Liver (tissue), 9 donors: ENCODE results near the gene NFATC1. TPM values are rescaled to one million over a fixed set of nuclear protein-coding genes. Genes with fewer than 3 reads are reported as not detected.

Experiments
- DNase-seq: peaks from one replicate; pipeline ENCODE4 v3.0.0-alpha.2; 2017; ENCODE audit warnings: low spot score
- H3K27ac ChIP-seq, 2 donors: one replicate each; pipeline ENCODE4 v1.7.0; 2013; ENCODE audit warnings: inconsistent platforms in 2 of 2, low read length in 2 of 2, control low read depth in 1 of 2, low read depth in 1 of 2, mild to moderate bottlenecking in 1 of 2
- H3K27me3 ChIP-seq, 4 donors: one replicate each; pipeline versions ENCODE4 v1.6.1 to v1.7.0; 2013; ENCODE audit warnings: low read length in 3 of 4, inconsistent platforms in 1 of 4, mild to moderate bottlenecking in 1 of 4, moderate library complexity in 1 of 4; ENCODE audit not compliant: control insufficient read depth in 4 of 4, insufficient read depth in 4 of 4
- H3K36me3 ChIP-seq, 4 donors: one replicate each; pipeline versions ENCODE4 v1.6.1 to v1.7.0; 2013; ENCODE audit warnings: low read length in 3 of 4, mild to moderate bottlenecking in 3 of 4, low read depth in 1 of 4, moderate library complexity in 1 of 4; ENCODE audit not compliant: control insufficient read depth in 4 of 4, insufficient read depth in 3 of 4
- H3K4me1 ChIP-seq, 4 donors: one replicate each; pipeline versions ENCODE4 v1.6.1 to v1.7.0; 2013; ENCODE audit warnings: low read length in 3 of 4, mild to moderate bottlenecking in 3 of 4, moderate library complexity in 1 of 4; ENCODE audit not compliant: control insufficient read depth in 4 of 4, insufficient read depth in 4 of 4
- H3K4me3 ChIP-seq, 3 donors: one replicate each; pipeline versions ENCODE4 v1.6.1 to v1.7.0; 2013; ENCODE audit warnings: low read length in 3 of 3, control low read depth in 1 of 3, low read depth in 1 of 3, mild to moderate bottlenecking in 1 of 3
- H3K9ac ChIP-seq, 2 donors: one replicate each; pipeline ENCODE4 v1.7.0; 2013; ENCODE audit warnings: low read length in 2 of 2, mild to moderate bottlenecking in 2 of 2, moderate library complexity in 2 of 2, control low read depth in 1 of 2, low read depth in 1 of 2
- H3K9me3 ChIP-seq, 4 donors: one replicate each; pipeline versions ENCODE4 v1.6.1 to v1.7.0; 2013; ENCODE audit warnings: low read length in 3 of 4; ENCODE audit not compliant: control insufficient read depth in 4 of 4
- ATF3 ChIP-seq: IDR thresholded peaks from 2 replicates; pipeline ENCODE4 v1.6.1; 2016; ENCODE audit warnings: antibody characterized with exemption
- EGR1 ChIP-seq, 2 donors: IDR thresholded peaks; 2 replicates each; pipeline ENCODE4 v1.6.1; 2016 to 2018; ENCODE audit warnings: antibody characterized with exemption in 2 of 2, low read depth in 2 of 2
- GABPA ChIP-seq, 2 donors: IDR thresholded peaks in 1 of 2; conservative IDR thresholded peaks in 1 of 2; 2 replicates each; pipeline ENCODE4 v1.6.1; 2016; ENCODE audit warnings: antibody characterized with exemption in 2 of 2, mild to moderate bottlenecking in 1 of 2, moderate library complexity in 1 of 2
- HNF4A ChIP-seq, 2 donors: conservative IDR thresholded peaks; 2 replicates each; pipeline ENCODE4 v1.6.1; 2016; ENCODE audit warnings: antibody characterized with exemption in 2 of 2, mild to moderate bottlenecking in 2 of 2
- HNF4G ChIP-seq: IDR thresholded peaks from 2 replicates; pipeline ENCODE4 v1.6.1; 2016; ENCODE audit warnings: antibody characterized with exemption
- JUND ChIP-seq, 2 donors: IDR thresholded peaks; 2 replicates each; pipeline ENCODE4 v1.6.1; 2016; ENCODE audit warnings: antibody characterized with exemption in 2 of 2
- MAX ChIP-seq: IDR thresholded peaks from 2 replicates; pipeline ENCODE4 v1.6.1; 2016; ENCODE audit warnings: antibody characterized with exemption
- RAD21 ChIP-seq, 2 donors: IDR thresholded peaks; 2 replicates each; pipeline ENCODE4 v1.6.1; 2016; ENCODE audit warnings: antibody characterized with exemption in 2 of 2, mild to moderate bottlenecking in 2 of 2
- REST ChIP-seq: IDR thresholded peaks from 2 replicates; pipeline ENCODE4 v1.6.1; 2016; ENCODE audit warnings: antibody characterized with exemption, mild to moderate bottlenecking
- RXRA ChIP-seq, 2 donors: IDR thresholded peaks; 2 replicates each; pipeline ENCODE4 v1.6.1; 2017 to 2018; ENCODE audit warnings: antibody characterized with exemption in 2 of 2, mild to moderate bottlenecking in 1 of 2
- SP1 ChIP-seq: IDR thresholded peaks from 2 replicates; pipeline ENCODE4 v1.6.1; 2018; ENCODE audit warnings: antibody characterized with exemption, mild to moderate bottlenecking
- ZBTB33 ChIP-seq: IDR thresholded peaks from 2 replicates; pipeline ENCODE4 v1.6.1; 2016; ENCODE audit warnings: antibody characterized with exemption
- WGBS: extraction: QIAGEN DNeasy Blood & Tissue Kit; methylation state at CpG from one replicate; pipeline ENCODE4 v1.1.7; 2013; 5-methylcytosine and 5-hydroxymethylcytosine counted together
- polyA plus RNA-seq, 2 donors: library from polyadenylated mRNA; stranded (reverse) in 1 of 2; unstranded in 1 of 2; fragments of 200-250 nt in 1 of 2; fragments of >200 nt in 1 of 2; fragmentation: Nextera tagmentation in 1 of 2; extraction: Ambion mirVana in 1 of 2; gene quantifications; one replicate each; pipeline versions ENCODE4 v1.2.1 to v1.2.3, GENCODE V29; 2013 to 2015
- total RNA-seq, 2 donors: library from RNA; depleted of rRNA; stranded (reverse); fragments of >200 nt; gene quantifications; one replicate each; pipeline ENCODE4 v1.2.3, GENCODE V29; 2014
- donor health status: healthy.
- donor health status: healthy.
- donor health status: healthy.
- donor health status: healthy.
- donor health status: healthy.

NFATC1 gene
- total and polyA plus RNA-seq, 4 donors, result 0.57 to 2.2 (median 1.3) TPM

- Histone ChIP-seq H3K36me3 (peaks cover 0 to 5% (median 3%) of the 10 kb centered on the region in 4 donors), H3K27me3 (no peaks in the 10 kb centered on the region), H3K4me1 (no peaks in the 10 kb centered on the region), H3K9me3 (no peaks in the 10 kb centered on the region), H3K4me3 (no peak overlapping the region), H3K9ac (no peak overlapping the region), H3K27ac (no peak overlapping the region)
- 91% methylated on average over 19 of the region's 19 CpGs for WGBS
- TF ChIP-seq JUND (IDR thresholded peaks at IDR 0.05) (no peak), GABPA (IDR thresholded peaks at IDR 0.05 in 1 of 2, conservative IDR thresholded peaks at IDR 0.05 in 1 of 2) (no peak), RXRA (IDR thresholded peaks at IDR 0.05) (peak; percentile 29 to 61)
- DNase-seq, result no peak
Observed at GRCh38 chr18:79452991-79453645, 57.4 kb downstream of the NFATC1 start.

GRCh38 chr18:79453816-79454735, 58.3 kb downstream of the NFATC1 start:
- Histone ChIP-seq H3K27ac (no peak overlapping the region), H3K9me3 (no peaks in the 10 kb centered on the region), H3K4me1 (no peaks in the 10 kb centered on the region), H3K36me3 (peaks cover 0 to 5% (median 3%) of the 10 kb centered on the region in 4 donors), H3K9ac (no peak overlapping the region), H3K4me3 (no peak overlapping the region), H3K27me3 (no peaks in the 10 kb centered on the region)
- WGBS, result 85% methylated on average over 32 of the region's 32 CpGs
- no peak for DNase-seq
- no peak for TF ChIP-seq GABPA (IDR thresholded peaks at IDR 0.05 in 1 of 2, conservative IDR thresholded peaks at IDR 0.05 in 1 of 2)
- TF ChIP-seq HNF4G, result no peak
- TF ChIP-seq EGR1 (IDR thresholded peaks at IDR 0.05; ENCODE audit: low read depth in 2 of 2), result no peak
- TF ChIP-seq RAD21 (IDR thresholded peaks at IDR 0.05), result no peak
- TF ChIP-seq MAX, result no peak
- no peak for TF ChIP-seq REST
- TF ChIP-seq HNF4A (conservative IDR thresholded peaks at IDR 0.05), result no peak
- no peak for TF ChIP-seq ZBTB33
- TF ChIP-seq SP1, result no peak
- TF ChIP-seq ATF3, result no peak
